Hematopoietic multipotent progenitor cell (in vitro differentiated cells): ENCODE data around the gene IFNA14. TPM values are rescaled to one million over a fixed set of nuclear protein-coding genes. Genes with fewer than 3 reads are reported as not detected.
"Not testable (repeated sequence)": the region's sequence is repeated elsewhere in the genome, so short reads cannot be mapped to it uniquely, and the experiment has no call there.

ENCODE experiments used
- DNase-seq, 3 donors: peaks; one replicate each; pipeline ENCODE4 v3.0.0-alpha.2; 2011 to 2015; ENCODE audit warnings: low read depth in 2 of 3, low spot score in 2 of 3
- total RNA-seq: library from RNA; depleted of rRNA; stranded (reverse); fragments of >200 nt; gene quantifications from one replicate; pipeline ENCODE4 v1.2.3, GENCODE V29; 2012

IFNA14 gene
- total RNA-seq: not detected

DNA sequence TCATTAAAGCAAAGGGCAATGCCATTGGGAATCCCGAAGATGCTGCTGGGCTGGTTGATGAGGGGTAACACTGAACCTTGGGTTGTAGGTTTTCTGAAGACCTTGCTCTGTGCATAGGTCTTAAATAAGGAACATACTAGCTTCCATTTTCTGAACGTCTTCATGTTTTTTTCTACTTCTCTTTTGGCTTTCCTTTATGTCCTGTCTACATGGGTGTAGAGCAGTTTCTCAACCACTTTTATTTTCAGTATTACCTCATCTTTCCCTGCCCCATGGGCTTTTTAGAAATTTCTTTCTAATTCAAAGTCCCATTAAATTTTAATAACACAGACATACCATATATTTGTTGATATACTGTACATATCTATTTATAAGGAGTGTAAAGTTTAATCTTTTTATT is at the start of gene IFNA14:
TSS of gene IFNA14 (minus strand) at position 95 of the 400 bp plus-strand sequence. CDS start at position 25, 70 bp downstream.
- DNase-seq: no peak

- no peak for DNase-seq
Measured at GRCh38 chr9:21287280-21287679, 47.5 kb upstream of the IFNA14 start.

- no peak for DNase-seq
Measured at GRCh38 chr9:21286659-21287058, 46.9 kb upstream of the IFNA14 start.

- no peak for DNase-seq
Measured at GRCh38 chr9:21286099-21286498, 46.3 kb upstream of the IFNA14 start.

DNA sequence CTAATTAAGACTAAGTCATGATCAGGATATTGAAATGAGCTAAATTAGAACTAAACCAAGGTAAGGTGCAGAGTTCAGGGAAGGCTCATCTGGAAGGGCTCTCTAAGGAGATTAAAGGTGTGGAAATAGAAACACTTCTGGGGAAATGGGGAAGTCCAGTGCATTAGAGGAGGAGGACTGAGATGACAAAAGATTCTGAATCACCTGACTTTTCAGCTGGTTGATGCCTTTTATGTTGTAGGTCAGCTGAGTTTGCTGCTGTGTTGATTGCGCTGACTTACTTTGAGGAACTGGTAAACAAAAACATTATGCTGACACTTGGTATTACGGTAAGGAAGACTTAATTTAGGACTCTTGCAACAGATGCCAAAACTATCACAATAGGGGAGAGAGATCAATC is 41.5 kb upstream of the IFNA14 start:
- no peak for DNase-seq

GRCh38 chr9:21268347-21268657 is 28.5 kb upstream of the IFNA14 start:
- DNase-seq: no peak

- peak in 1 of 3 donors; percentile 34 for DNase-seq
Measured at GRCh38 chr9:21267485-21268346, 27.9 kb upstream of the IFNA14 start.

- DNase-seq: no peak
Measured at GRCh38 chr9:21266733-21267484, 27.1 kb upstream of the IFNA14 start.

DNA sequence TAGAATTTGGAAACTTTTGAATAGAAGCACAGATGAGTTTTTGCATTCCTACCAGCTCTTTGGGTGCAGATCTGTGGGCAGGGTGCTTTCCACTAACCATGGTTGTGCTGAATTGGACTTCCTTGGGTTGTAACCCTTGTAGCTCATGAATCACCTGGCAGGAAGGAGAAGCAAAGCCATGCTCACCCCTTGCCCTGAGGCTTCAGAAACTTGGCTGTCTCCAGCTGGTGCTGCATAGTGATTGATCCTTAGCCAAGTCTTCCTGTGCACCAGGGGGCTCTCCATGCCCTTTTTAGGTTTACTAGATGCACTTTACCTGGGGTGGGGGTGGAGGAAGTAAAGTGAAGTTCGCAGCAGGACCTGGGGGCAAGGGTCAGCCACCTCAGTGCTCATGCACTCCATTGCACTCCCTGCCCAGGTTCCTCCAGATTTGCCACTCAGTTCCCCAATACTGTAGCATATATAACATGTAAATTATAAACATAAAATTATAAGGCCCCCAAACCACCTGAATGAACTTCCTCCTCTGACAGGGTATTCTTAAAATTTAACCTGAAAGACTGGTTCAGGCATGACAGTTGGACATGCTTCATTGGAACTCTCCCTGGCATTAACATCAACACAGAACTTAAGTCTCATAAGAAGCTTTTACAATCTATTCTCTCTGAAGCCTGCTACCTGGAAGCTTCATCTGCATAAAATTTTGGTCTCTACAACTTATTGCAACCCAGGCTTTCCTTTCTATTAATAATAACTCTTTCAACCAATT is 25.8 kb upstream of the IFNA14 start:
- DNase-seq: no peak

DNA sequence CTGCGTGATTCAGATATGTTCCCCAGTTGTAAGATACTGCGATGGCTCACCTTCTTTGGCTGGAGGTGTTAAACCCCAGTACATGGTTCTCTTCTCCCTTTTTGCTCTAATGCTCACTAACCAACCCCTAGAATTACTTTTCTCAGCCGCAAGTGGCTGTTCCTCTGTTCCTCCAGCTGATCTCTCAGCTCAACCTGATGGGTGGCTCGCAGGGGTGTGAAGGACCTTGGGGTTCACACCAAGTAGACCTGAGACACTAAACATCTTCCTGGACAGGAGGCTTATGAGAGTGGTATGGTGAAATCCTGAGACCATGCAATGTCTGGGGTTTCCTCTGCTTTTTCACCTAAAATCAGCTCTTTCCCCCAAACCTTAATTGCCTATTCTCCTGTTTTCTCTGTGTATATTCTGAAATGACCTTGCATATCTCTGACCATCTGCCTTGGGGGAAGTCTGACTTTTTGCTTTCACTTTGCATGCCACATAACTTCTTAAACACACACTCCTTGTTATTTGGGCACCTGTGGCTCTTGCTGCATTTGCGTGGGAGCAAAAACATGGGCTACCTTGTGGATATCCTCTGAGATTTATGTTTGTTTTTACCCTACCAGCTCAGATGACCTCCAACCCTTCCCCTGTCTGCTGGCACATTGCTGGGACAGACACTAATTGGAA is 15.9 kb upstream of the IFNA14 start:
- DNase-seq: peak in 2 of 3 donors; percentile 32 to 70

- peak in 2 of 3 donors; percentile 74 to 92 for DNase-seq
Measured at GRCh38 chr9:21252721-21253547, 13.1 kb upstream of the IFNA14 start.

DNA sequence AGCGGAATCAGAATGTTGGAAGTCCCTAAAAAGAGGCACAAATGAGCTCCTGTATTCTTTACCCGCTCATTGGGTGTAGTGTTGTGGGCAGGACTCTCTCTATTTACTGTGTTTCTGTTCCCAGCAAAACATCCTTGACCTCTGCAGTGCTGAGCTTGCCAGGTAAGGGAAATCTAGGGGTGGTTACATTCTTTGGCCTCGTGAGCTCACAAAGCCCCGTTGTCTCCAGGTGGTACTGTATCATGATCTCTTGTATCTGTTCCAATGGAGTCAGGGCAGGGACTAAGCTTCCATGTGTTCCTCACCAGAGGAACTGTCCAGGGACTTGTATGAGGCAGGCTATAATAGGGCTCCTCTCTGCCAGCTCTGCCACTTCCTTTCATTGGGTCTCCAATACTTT is 11.8 kb upstream of the IFNA14 start:
- DNase-seq: no peak

DNA sequence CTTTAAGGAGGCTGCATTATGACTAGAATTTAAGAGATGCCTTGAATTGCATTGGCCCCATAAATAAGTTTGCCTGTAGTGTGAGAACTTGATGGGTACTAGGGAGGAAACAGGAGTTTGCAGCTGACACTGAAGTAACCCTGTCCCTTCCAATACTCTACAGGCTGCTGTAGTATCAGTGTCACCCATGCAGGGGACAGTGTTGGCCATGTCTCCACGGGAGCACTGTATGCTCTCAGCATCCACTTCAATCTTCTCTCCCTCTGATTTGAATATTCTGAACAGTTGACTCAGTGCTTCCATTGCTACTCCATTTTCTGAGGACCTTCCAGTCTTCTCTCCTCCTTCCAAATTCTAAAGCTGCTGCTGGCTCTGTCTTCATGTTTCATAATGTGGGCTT is 11.4 kb upstream of the IFNA14 start:
- DNase-seq: no peak

GRCh38 chr9:21244836-21245235 is 5.0 kb upstream of the IFNA14 start:
- peak in 1 of 3 donors; percentile 65 for DNase-seq

DNA sequence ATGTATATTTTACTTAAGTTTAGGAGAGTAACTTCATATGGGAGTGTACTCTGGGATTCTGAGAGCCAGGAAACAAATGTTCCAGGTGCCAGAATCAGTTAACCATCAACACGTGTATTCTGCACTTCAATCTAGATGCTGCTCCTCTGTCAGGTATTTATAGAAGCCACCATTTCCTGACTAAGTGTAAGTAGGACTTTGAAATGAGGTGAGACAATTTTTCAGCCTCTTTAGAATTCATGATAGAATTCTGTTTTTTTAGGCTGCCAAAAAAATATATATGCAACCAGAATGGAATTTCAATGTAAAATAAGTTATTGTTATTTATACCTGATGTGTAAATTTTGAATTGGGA is 3.5 kb downstream of the IFNA14 start:
- not testable (repeated sequence) for DNase-seq

- peak in 2 of 3 donors; percentile 71 to 89 for DNase-seq
Measured at GRCh38 chr9:21235468-21236359, 4.1 kb downstream of the IFNA14 start.

DNA sequence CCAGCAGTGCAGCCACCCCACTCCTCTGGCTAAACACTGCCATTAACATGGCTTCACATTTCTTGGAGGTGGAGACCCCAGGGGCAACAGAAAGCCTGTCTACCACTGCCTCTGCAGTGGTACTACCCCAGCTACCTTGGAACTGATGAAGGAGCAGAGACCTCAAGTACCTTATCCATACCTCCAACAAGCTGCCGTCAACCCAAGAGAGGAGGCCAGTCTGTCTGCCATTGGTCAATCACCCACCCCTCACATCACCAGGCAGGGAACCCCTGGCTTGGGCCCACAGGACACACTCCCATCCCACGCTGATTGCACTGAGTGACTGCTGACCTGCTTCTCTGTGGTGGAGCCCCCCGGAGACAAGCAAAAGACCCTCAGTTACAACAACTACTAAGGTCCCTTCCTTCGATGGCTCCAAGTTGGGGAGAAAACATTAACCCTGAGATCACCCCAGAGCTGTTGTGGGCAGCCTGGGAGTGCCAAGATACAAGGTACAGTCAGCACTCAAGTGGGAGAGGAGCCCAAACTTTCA is 5.6 kb downstream of the IFNA14 start:
- DNase-seq: no peak

- DNase-seq: no peak
Measured at GRCh38 chr9:21233258-21233657, 6.5 kb downstream of the IFNA14 start.

DNA sequence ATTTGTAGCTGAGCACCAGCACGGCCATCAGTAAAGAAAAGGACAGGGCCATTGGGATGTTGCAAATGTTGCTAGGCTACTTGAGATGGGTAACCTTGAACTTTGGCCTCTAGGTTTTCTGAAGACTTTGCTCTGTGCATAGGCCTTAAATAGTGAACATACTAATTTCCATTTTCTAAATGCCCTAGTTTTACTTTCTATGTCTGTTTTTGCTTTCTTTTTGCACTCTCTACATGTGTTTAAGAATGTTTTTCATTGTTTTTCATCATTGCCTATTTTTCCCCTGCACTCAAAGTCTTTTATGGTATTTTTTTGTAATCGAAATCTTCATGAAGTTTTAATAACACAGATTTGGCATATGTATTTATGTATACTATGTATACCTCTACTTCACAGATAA is 11.7 kb downstream of the IFNA14 start, which contains the start of gene IFNA17:
TSS of gene IFNA17 (minus strand) at position 101 of the 400 bp plus-strand sequence. CDS start at position 52, 49 bp downstream.
- DNase-seq: no peak
